ENCODE data around the gene SCN4A. TPM values are rescaled to one million over a fixed set of nuclear protein-coding genes. Genes with fewer than 3 reads are reported as not detected.

The SCN4A gene
- total and polyA plus RNA-seq, 2 of the 13 experiments (the other 11 are each of a cell fraction or from before 2014, with no cell fraction given), result 0.02 to 0.03 TPM

DNA sequence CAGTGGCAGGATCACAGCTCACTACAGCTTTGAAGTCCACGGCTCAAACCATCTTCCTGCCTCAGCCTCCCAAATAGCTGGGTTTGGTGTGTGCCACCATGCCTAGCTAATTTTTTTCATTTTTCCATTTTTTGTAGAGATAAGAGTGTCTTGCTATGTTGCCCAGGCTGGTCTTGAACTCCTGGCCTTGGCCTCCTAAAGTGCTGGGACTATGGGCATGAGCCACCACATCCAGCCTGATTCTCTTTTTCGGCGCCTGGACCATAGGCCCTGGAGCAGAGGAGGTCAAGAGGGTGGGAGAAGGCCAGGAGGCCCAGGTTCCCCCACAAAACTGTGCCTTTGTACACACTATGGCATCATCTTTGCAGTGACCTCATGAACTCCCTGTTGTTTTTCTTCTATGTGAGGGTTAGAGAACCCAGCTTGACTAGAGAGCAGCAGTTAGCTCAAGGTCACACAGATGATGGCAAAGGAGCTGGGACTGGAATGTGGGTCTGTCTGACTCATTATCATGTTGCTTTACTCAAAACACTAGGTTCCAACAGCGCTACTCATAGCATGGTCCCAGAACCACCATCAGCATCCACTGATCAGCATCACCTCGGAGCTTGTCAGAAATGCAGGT, 16.3 kb downstream of the SCN4A start (continued):
- TF ChIP-seq, protein P1, sequence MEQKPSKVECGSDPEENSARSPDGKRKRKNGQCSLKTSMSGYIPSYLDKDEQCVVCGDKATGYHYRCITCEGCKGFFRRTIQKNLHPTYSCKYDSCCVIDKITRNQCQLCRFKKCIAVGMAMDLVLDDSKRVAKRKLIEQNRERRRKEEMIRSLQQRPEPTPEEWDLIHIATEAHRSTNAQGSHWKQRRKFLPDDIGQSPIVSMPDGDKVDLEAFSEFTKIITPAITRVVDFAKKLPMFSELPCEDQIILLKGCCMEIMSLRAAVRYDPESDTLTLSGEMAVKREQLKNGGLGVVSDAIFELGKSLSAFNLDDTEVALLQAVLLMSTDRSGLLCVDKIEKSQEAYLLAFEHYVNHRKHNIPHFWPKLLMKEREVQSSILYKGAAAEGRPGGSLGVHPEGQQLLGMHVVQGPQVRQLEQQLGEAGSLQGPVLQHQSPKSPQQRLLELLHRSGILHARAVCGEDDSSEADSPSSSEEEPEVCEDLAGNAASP (CRISPR knock-in tag; IDR thresholded peaks at IDR 0.05; ENCODE audit: borderline replicate concordance), result peak; percentile 56; the same call in 1 of the 2 replicates
- TF ChIP-seq ZNF512B (CRISPR knock-in tag; IDR thresholded peaks at IDR 0.05; ENCODE audit: borderline replicate concordance) (no peak), ZNF441 (CRISPR knock-in tag; IDR thresholded peaks at IDR 0.05; ENCODE audit: borderline replicate concordance) (no peak), ZNF282 (IDR thresholded peaks at IDR 0.05; ENCODE audit: partially characterized antibody) (no peak), FOXJ3 (CRISPR knock-in tag; IDR thresholded peaks at IDR 0.05; ENCODE audit: borderline replicate concordance) (no peak), RAD51 (IDR thresholded peaks at IDR 0.05; ENCODE audit: borderline replicate concordance) (no peak), ZFP82 (CRISPR knock-in tag; IDR thresholded peaks at IDR 0.05; ENCODE audit: borderline replicate concordance) (no peak), ZNF839 (CRISPR knock-in tag; IDR thresholded peaks at IDR 0.05; ENCODE audit: borderline replicate concordance) (no peak), ERF (CRISPR knock-in tag; IDR thresholded peaks at IDR 0.05) (peak; percentile 24; the same call in 1 of the 2 replicates), CREBL2 (CRISPR knock-in tag; IDR thresholded peaks at IDR 0.05; ENCODE audit: borderline replicate concordance) (no peak), E2F1 (CRISPR knock-in tag; IDR thresholded peaks at IDR 0.05) (no peak), SOX13 (IDR thresholded peaks at IDR 0.05) (no peak), SOX13 (CRISPR knock-in tag; conservative IDR thresholded peaks at IDR 0.05 in 1 of 2, IDR thresholded peaks at IDR 0.05 in 1 of 2) (peak in 1 of 2 experiments; percentile 52; a peak in 1 of 4 replicates), ZNF629 (CRISPR knock-in tag; conservative IDR thresholded peaks at IDR 0.05) (no peak)
- TF ChIP-seq, protein P2, sequence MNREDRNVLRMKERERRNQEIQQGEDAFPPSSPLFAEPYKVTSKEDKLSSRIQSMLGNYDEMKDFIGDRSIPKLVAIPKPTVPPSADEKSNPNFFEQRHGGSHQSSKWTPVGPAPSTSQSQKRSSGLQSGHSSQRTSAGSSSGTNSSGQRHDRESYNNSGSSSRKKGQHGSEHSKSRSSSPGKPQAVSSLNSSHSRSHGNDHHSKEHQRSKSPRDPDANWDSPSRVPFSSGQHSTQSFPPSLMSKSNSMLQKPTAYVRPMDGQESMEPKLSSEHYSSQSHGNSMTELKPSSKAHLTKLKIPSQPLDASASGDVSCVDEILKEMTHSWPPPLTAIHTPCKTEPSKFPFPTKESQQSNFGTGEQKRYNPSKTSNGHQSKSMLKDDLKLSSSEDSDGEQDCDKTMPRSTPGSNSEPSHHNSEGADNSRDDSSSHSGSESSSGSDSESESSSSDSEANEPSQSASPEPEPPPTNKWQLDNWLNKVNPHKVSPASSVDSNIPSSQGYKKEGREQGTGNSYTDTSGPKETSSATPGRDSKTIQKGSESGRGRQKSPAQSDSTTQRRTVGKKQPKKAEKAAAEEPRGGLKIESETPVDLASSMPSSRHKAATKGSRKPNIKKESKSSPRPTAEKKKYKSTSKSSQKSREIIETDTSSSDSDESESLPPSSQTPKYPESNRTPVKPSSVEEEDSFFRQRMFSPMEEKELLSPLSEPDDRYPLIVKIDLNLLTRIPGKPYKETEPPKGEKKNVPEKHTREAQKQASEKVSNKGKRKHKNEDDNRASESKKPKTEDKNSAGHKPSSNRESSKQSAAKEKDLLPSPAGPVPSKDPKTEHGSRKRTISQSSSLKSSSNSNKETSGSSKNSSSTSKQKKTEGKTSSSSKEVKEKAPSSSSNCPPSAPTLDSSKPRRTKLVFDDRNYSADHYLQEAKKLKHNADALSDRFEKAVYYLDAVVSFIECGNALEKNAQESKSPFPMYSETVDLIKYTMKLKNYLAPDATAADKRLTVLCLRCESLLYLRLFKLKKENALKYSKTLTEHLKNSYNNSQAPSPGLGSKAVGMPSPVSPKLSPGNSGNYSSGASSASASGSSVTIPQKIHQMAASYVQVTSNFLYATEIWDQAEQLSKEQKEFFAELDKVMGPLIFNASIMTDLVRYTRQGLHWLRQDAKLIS (CRISPR knock-in tag; IDR thresholded peaks at IDR 0.05), result no peak
- TF ChIP-seq, protein P3, sequence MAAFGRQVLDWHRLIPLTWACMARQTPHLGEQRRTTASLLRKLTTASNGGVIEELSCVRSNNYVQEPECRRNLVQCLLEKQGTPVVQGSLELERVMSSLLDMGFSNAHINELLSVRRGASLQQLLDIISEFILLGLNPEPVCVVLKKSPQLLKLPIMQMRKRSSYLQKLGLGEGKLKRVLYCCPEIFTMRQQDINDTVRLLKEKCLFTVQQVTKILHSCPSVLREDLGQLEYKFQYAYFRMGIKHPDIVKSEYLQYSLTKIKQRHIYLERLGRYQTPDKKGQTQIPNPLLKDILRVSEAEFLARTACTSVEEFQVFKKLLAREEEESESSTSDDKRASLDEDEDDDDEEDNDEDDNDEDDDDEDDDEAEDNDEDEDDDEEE (CRISPR knock-in tag; IDR thresholded peaks at IDR 0.05), result no peak
- TF ChIP-seq, protein P4, sequence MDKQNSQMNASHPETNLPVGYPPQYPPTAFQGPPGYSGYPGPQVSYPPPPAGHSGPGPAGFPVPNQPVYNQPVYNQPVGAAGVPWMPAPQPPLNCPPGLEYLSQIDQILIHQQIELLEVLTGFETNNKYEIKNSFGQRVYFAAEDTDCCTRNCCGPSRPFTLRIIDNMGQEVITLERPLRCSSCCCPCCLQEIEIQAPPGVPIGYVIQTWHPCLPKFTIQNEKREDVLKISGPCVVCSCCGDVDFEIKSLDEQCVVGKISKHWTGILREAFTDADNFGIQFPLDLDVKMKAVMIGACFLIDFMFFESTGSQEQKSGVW (CRISPR knock-in tag; IDR thresholded peaks at IDR 0.05; ENCODE audit: borderline replicate concordance), result no peak

All from HepG2 (cell line).